Renal cortex interstitium (tissue), 11 donors: ENCODE data around the gene ABLIM2. TPM values are rescaled to one million over a fixed set of nuclear protein-coding genes. Genes with fewer than 3 reads are reported as not detected.

Experiments
- DNase-seq, 11 donors: peaks; one replicate each; pipeline ENCODE4 v3.0.0-alpha.2; 2013; ENCODE audit warnings: low read depth in 9 of 11, low spot score in 4 of 11; ENCODE audit errors: extremely low read depth in 1 of 11
- polyA plus RNA-seq, 3 donors: library from polyadenylated mRNA; unstranded; fragments of 120-200 nt; gene quantifications; one replicate each; pipeline ENCODE4 v1.2.1, GENCODE V29; 2013; ENCODE audit not compliant: insufficient read length in 3 of 3

The ABLIM2 gene
- polyA plus RNA-seq, 3 donors = 4.9 to 8.1 (median 5.6) TPM

DNA sequence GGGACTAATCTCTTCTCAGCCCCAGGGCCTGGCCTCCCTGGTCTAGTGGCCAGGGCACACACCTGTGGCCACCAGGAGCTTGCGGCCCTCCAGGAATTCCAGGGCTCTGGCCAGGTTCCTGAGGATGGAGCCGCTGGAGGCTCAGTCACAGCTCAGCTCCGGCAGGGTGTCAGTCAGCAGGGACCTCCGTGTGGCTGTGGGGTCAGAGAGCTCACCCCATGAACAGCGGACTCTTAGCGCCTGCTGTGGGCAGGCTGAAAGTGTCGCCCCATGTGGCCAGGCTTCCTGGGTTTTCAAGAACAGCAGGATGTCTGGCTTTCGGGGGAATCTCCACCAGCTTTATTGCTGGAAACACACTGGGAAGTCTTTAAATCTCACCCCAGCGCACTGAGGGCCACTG is 21.2 kb upstream of the ABLIM2 start:
- no peak for DNase-seq

DNA sequence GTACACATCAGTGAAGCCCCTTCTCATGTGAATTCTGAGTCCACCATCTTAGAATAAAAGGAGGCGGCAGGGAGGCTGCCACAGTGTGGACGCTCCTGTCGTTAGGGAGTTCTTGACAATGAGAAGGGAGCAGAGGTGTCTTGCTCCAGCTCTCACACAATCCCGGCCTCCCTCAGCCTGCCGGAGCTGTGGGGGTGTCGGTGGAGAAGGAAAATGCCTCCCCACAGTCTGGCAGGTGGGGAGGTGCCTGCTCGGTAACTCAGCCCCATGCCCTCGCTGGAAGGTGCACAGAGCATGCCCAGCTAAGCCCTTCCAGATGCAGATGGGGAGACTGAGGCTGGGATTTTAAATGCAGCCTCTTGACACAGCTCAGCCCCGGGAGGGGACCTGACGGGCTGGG is 20.5 kb upstream of the ABLIM2 start:
- no peak for DNase-seq

DNA sequence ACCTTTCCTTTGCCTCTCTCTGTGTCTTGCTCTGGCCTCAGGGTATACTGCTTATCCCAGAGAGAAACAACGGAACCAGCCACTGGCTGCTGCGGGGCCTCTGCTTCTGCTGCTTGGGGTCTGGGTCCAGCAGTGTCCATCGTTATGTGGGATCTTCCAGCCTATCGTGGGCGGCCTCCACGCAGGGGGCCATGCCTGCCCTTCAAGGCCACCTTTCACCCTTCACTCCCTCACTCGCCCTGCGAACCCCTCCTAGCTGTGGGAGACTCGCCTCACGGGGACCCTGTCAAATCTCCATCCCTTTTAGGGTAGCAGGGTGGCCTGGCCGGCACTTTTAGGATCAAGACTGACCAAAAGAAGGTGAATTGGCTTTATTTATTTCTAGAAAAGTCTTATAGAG is 19.3 kb upstream of the ABLIM2 start:
- no peak for DNase-seq

DNA sequence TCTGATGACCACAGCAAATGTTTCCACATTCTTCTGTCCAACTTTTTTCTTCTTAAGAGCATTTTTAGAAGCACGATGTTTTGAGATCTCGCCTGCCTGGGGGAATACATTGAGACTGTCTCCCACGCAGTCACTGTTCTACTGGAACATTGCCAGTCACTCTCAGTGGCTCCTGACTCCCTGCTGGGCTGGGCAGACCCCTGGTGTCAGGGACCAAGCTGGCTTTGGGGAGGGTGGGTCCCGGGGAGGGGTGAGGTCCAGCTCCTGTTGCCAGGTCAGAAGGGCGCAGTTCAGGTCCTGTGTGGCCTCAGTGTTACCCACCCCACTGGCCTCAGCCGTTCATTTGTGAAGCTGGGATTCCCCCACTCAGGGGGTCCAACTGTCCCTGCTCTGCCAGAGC is 18.9 kb upstream of the ABLIM2 start:
- no peak for DNase-seq

GRCh38 chr4:8176547-8177399 is 18.2 kb upstream of the ABLIM2 start:
- no peak for DNase-seq

- DNase-seq = no peak
Measured at GRCh38 chr4:8175686-8176085, 17.1 kb upstream of the ABLIM2 start.

DNA sequence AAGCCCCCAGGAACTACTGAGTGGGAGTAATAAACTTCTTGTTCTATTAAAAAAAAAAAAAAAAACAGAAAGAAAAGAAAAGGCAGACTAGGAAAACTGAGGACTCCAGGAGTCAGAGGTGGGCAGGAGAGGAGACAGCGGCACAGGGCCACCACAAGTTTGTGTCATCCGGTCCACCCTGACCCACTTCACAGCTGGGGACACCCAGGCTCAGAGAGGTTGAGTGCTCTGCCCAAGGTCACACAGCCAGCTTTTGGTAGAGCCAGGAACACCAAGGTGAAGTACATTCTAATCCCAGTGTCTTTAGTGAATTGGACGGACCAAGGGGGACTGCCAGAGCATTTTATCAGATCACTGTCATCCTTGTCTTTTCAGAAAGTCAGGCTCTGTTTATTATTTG is 16.4 kb upstream of the ABLIM2 start:
- no peak for DNase-seq

GRCh38 chr4:8173492-8174242 is 15.1 kb upstream of the ABLIM2 start:
- DNase-seq = no peak

DNA sequence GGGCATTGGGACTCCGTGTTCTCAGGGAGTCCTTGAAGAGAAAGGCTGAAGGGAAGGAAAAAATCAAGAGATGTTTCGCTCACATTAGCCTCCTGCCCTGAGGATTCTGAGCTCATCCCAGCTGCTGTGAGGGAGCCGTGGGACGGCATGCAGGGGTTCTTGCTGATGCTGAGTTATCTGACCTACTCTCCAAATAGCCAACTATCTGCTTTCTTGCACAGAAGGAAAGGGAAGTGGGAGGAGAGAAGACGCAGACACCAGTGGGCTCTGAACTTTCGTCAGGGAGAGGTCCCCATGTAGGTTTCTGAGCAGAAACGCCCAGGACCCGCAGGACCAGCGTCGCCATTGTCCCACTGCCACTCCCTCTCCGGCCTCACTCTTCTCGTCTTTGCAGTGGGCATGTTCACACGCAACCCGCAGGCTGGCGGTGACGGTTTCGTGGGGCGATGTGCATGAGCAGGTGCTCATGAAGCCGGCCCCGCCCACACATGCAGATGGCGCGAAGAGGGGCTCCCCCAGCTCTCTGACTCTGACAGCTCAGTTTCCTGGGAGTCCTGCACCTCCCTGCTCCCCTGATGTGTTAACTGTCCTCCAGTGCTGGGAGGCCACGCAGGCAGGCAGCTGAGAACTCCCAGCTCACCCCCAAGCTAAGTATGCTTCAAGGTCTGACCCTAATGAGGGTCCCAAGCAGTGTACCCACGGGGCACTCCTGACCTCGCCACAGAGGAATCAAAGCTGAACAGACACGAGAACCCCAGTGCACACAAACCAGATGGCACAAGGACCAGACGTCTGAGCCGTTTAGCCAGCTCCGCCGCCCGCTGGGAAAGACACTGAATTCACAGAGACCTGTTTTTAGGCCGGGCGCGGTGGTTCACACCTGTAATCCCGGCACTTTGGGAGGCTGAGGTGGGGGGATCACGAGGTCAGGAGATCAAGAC is 13.6 kb upstream of the ABLIM2 start:
- no peak for DNase-seq

DNA sequence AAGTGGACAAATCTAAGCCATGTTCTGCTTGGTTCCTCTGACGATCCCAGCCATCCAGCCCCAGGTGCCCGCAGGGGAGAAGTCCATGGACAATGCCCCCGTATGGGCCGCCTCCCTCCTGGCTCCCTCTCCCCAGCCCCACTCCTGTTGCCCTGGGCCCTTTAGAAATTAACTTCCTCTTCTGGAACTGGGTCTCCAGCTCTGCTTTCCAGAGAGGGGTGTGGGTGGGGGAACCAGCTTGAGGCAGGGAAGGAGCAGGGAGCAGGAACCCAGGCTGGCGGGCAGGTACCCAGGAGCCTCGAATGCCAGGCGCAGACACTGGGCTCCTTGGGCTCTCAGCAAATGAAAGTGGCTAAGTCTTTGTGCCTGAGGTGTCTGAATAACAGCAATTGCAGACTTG is 12.7 kb upstream of the ABLIM2 start:
- DNase-seq = no peak

DNA sequence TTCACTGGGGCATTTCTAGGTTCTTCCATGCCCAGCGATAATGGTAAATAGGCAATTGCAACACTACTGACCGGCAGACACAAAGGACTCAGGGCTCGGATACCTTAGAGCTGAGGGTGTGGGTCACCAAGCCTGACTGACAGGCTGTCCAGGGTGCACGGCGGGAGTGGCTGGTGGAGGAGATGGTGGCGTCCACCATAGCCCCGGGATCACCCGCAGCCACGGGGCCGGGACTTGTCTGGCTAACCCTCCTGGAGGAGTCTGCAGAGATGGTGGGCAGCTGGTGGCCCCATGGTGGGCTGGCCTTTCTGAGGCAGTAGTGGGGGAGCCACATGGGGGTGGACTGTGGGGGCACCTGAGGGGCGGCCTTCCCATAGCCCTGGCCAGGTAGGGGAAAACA is 11.7 kb upstream of the ABLIM2 start:
- no peak for DNase-seq

- no peak for DNase-seq
Measured at GRCh38 chr4:8169763-8170162, 11.2 kb upstream of the ABLIM2 start.

- no peak for DNase-seq
Measured at GRCh38 chr4:8168832-8169598, 10.4 kb upstream of the ABLIM2 start.

GRCh38 chr4:8168232-8168631 is 9.6 kb upstream of the ABLIM2 start:
- no peak for DNase-seq

GRCh38 chr4:8167815-8168214 is 9.2 kb upstream of the ABLIM2 start:
- DNase-seq = no peak

GRCh38 chr4:8167291-8167690 is 8.7 kb upstream of the ABLIM2 start:
- no peak for DNase-seq

GRCh38 chr4:8165374-8165896 is 6.8 kb upstream of the ABLIM2 start:
- DNase-seq = no peak

DNA sequence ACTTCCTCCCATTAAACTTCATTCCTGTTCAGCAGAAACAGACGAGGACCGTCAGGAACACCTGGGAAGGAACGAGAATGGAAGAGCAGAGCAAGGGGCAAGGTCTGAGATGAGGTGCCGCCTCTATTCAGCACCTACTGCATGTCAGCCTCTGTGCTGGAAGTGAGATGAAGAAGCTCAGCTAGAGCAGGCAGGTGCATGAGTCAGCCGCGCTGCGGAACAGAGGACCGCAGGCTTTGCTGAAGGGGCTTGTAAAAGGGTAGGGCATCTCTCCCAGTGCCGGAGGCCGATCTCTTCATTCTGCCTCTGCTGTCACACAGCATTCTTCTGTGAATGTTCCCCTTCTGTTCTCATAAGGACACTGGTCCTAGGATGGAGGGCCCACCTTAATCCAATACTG is 6.1 kb upstream of the ABLIM2 start:
- DNase-seq = no peak

DNA sequence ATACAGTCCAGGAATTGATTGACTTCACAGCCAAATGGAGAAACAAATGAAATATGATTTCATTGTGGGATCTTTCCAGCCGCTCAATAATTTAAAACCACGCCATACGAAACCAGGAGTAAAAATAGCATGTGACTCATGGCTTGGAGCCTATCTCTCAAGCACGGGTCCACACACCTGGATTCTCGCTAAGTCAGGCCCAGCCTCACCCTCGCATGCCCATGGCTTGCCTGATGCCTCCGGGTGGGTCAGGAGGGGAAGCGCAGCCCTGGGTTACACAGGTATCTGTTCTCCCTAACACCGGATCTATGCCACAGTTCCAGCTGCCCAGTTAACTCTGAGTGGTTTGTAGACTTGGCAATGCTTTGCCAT is 5.6 kb upstream of the ABLIM2 start:
- DNase-seq = no peak
